ENCODE measurements around the gene DUOX2.

The DUOX2 gene

GRCh38 chr15:45120081-45120972, 6.4 kb upstream of the DUOX2 start:
- Histone ChIP-seq H3K9me3 (ENCODE audit: control insufficient read depth in 5 of 5, low read length in 5 of 5) (no peaks in the 10 kb centered on the region), H3K27me3 (ENCODE audit: control insufficient read depth in 5 of 5, insufficient read depth in 4 of 5, low read length in 5 of 5) (peaks cover 23 to 55% (median 39%) of the 10 kb centered on the region in 5 donors), H3K4me3 (ENCODE audit: low read depth in 1 of 5, low read length in 5 of 5) (no peak overlapping the region), H3K9ac (ENCODE audit: low read length in 5 of 5) (no peak overlapping the region), H3K27ac (ENCODE audit: low read depth, low read length) (no peak overlapping the region), H3K36me3 (ENCODE audit: control insufficient read depth in 5 of 5, insufficient read depth in 5 of 5, low read length in 5 of 5) (no peaks in the 10 kb centered on the region), H3K4me1 (ENCODE audit: control insufficient read depth in 5 of 5, insufficient read depth in 5 of 5, low read length in 5 of 5) (peaks cover 1 to 19% (median 16%) of the 10 kb centered on the region in 5 donors)

GRCh38 chr15:45118996-45119395, 5.0 kb upstream of the DUOX2 start:
- Histone ChIP-seq H3K27me3 (ENCODE audit: control insufficient read depth in 5 of 5, insufficient read depth in 4 of 5, low read length in 5 of 5) (peaks cover 34 to 65% (median 52%) of the 10 kb centered on the region in 5 donors), H3K27ac (ENCODE audit: low read depth, low read length) (no peak overlapping the region), H3K9ac (ENCODE audit: low read length in 5 of 5) (no peak overlapping the region), H3K36me3 (ENCODE audit: control insufficient read depth in 5 of 5, insufficient read depth in 5 of 5, low read length in 5 of 5) (no peaks in the 10 kb centered on the region), H3K9me3 (ENCODE audit: control insufficient read depth in 5 of 5, low read length in 5 of 5) (no peaks in the 10 kb centered on the region), H3K4me1 (ENCODE audit: control insufficient read depth in 5 of 5, insufficient read depth in 5 of 5, low read length in 5 of 5) (peaks cover 1 to 26% (median 20%) of the 10 kb centered on the region in 5 donors), H3K4me3 (ENCODE audit: low read depth in 1 of 5, low read length in 5 of 5) (no peak overlapping the region)

GRCh38 chr15:45118131-45118588, 4.2 kb upstream of the DUOX2 start:
- Histone ChIP-seq H3K9me3 (ENCODE audit: control insufficient read depth in 5 of 5, low read length in 5 of 5) (no peaks in the 10 kb centered on the region), H3K36me3 (ENCODE audit: control insufficient read depth in 5 of 5, insufficient read depth in 5 of 5, low read length in 5 of 5) (no peaks in the 10 kb centered on the region), H3K9ac (ENCODE audit: low read length in 5 of 5) (peak overlapping the region in 2 of 5 donors; percentile 10 to 37)

GRCh38 chr15:45117308-45118130, 3.5 kb upstream of the DUOX2 start:
- H3K4me1 ChIP-seq (ENCODE audit: control insufficient read depth in 5 of 5, insufficient read depth in 5 of 5, low read length in 5 of 5): peaks cover 1 to 31% (median 27%) of the 10 kb centered on the region in 5 donors
- no peaks in the 10 kb centered on the region for H3K9me3 ChIP-seq (ENCODE audit: control insufficient read depth in 5 of 5, low read length in 5 of 5)
- H3K27me3 ChIP-seq (ENCODE audit: control insufficient read depth in 5 of 5, insufficient read depth in 4 of 5, low read length in 5 of 5): peaks cover 49 to 79% (median 67%) of the 10 kb centered on the region in 5 donors
- H3K36me3 ChIP-seq (ENCODE audit: control insufficient read depth in 5 of 5, insufficient read depth in 5 of 5, low read length in 5 of 5): no peaks in the 10 kb centered on the region
- H3K9ac ChIP-seq (ENCODE audit: low read length in 5 of 5): peak overlapping the region in 2 of 5 donors; percentile 10 to 37
- no peak overlapping the region for H3K27ac ChIP-seq (ENCODE audit: low read depth, low read length)
- peak overlapping the region; percentile 36 to 54 (median 42) for H3K4me3 ChIP-seq (ENCODE audit: low read depth in 1 of 5, low read length in 5 of 5)

More at GRCh38 chr15:45118131-45118588, 4.2 kb upstream of the DUOX2 start:
- Histone ChIP-seq H3K4me3 (ENCODE audit: low read depth in 1 of 5, low read length in 5 of 5) (peak overlapping the region; percentile 36 to 54 (median 42)), H3K4me1 (ENCODE audit: control insufficient read depth in 5 of 5, insufficient read depth in 5 of 5, low read length in 5 of 5) (peaks cover 1 to 26% (median 22%) of the 10 kb centered on the region in 5 donors), H3K27ac (ENCODE audit: low read depth, low read length) (no peak overlapping the region), H3K27me3 (ENCODE audit: control insufficient read depth in 5 of 5, insufficient read depth in 4 of 5, low read length in 5 of 5) (peaks cover 43 to 73% (median 60%) of the 10 kb centered on the region in 5 donors)

GRCh38 chr15:45116482-45117307, 2.7 kb upstream of the DUOX2 start:
- H3K27me3 ChIP-seq (ENCODE audit: control insufficient read depth in 5 of 5, insufficient read depth in 4 of 5, low read length in 5 of 5): peaks cover 52 to 83% (median 73%) of the 10 kb centered on the region in 5 donors
- peak overlapping the region in 2 of 5 donors; percentile 5 to 36 for H3K4me3 ChIP-seq (ENCODE audit: low read depth in 1 of 5, low read length in 5 of 5)
- H3K4me1 ChIP-seq (ENCODE audit: control insufficient read depth in 5 of 5, insufficient read depth in 5 of 5, low read length in 5 of 5): peaks cover 1 to 36% (median 35%) of the 10 kb centered on the region in 5 donors
- no peaks in the 10 kb centered on the region for H3K9me3 ChIP-seq (ENCODE audit: control insufficient read depth in 5 of 5, low read length in 5 of 5)
- no peak overlapping the region for H3K27ac ChIP-seq (ENCODE audit: low read depth, low read length)
- no peaks in the 10 kb centered on the region for H3K36me3 ChIP-seq (ENCODE audit: control insufficient read depth in 5 of 5, insufficient read depth in 5 of 5, low read length in 5 of 5)
- no peak overlapping the region for H3K9ac ChIP-seq (ENCODE audit: low read length in 5 of 5)

GRCh38 chr15:45116006-45116481, 2.1 kb upstream of the DUOX2 start:
- H3K36me3 ChIP-seq (ENCODE audit: control insufficient read depth in 5 of 5, insufficient read depth in 5 of 5, low read length in 5 of 5): no peaks in the 10 kb centered on the region

GRCh38 chr15:45115312-45115820, 1.4 kb upstream of the DUOX2 start:
- Histone ChIP-seq H3K4me1 (ENCODE audit: control insufficient read depth in 5 of 5, insufficient read depth in 5 of 5, low read length in 5 of 5) (peaks cover 1 to 36% (median 35%) of the 10 kb centered on the region in 5 donors), H3K4me3 (ENCODE audit: low read depth in 1 of 5, low read length in 5 of 5) (no peak overlapping the region), H3K36me3 (ENCODE audit: control insufficient read depth in 5 of 5, insufficient read depth in 5 of 5, low read length in 5 of 5) (no peaks in the 10 kb centered on the region), H3K9me3 (ENCODE audit: control insufficient read depth in 5 of 5, low read length in 5 of 5) (no peaks in the 10 kb centered on the region), H3K27ac (ENCODE audit: low read depth, low read length) (no peak overlapping the region), H3K9ac (ENCODE audit: low read length in 5 of 5) (no peak overlapping the region), H3K27me3 (ENCODE audit: control insufficient read depth in 5 of 5, insufficient read depth in 4 of 5, low read length in 5 of 5) (peaks cover 54 to 75% (median 73%) of the 10 kb centered on the region in 5 donors)

More at GRCh38 chr15:45116006-45116481, 2.1 kb upstream of the DUOX2 start:
- Histone ChIP-seq H3K27me3 (ENCODE audit: control insufficient read depth in 5 of 5, insufficient read depth in 4 of 5, low read length in 5 of 5) (peaks cover 54 to 80% (median 71%) of the 10 kb centered on the region in 5 donors), H3K9me3 (ENCODE audit: control insufficient read depth in 5 of 5, low read length in 5 of 5) (no peaks in the 10 kb centered on the region), H3K4me3 (ENCODE audit: low read depth in 1 of 5, low read length in 5 of 5) (no peak overlapping the region), H3K4me1 (ENCODE audit: control insufficient read depth in 5 of 5, insufficient read depth in 5 of 5, low read length in 5 of 5) (peaks cover 1 to 36% (median 35%) of the 10 kb centered on the region in 5 donors), H3K27ac (ENCODE audit: low read depth, low read length) (no peak overlapping the region), H3K9ac (ENCODE audit: low read length in 5 of 5) (no peak overlapping the region)

GRCh38 chr15:45114751-45115085, 746 bp upstream of the DUOX2 start:
- H3K27ac ChIP-seq (ENCODE audit: low read depth, low read length): no peak overlapping the region
- H3K4me1 ChIP-seq (ENCODE audit: control insufficient read depth in 5 of 5, insufficient read depth in 5 of 5, low read length in 5 of 5): peaks cover 1 to 36% (median 35%) of the 10 kb centered on the region in 5 donors
- no peaks in the 10 kb centered on the region for H3K9me3 ChIP-seq (ENCODE audit: control insufficient read depth in 5 of 5, low read length in 5 of 5)
- H3K27me3 ChIP-seq (ENCODE audit: control insufficient read depth in 5 of 5, insufficient read depth in 4 of 5, low read length in 5 of 5): peaks cover 60 to 80% (median 75%) of the 10 kb centered on the region in 5 donors
- no peaks in the 10 kb centered on the region for H3K36me3 ChIP-seq (ENCODE audit: control insufficient read depth in 5 of 5, insufficient read depth in 5 of 5, low read length in 5 of 5)
- no peak overlapping the region for H3K4me3 ChIP-seq (ENCODE audit: low read depth in 1 of 5, low read length in 5 of 5)
- H3K9ac ChIP-seq (ENCODE audit: low read length in 5 of 5): no peak overlapping the region

- Histone ChIP-seq H3K4me3 (ENCODE audit: low read depth in 1 of 5, low read length in 5 of 5) (no peak overlapping the region), H3K9ac (ENCODE audit: low read length in 5 of 5) (no peak overlapping the region), H3K4me1 (ENCODE audit: control insufficient read depth in 5 of 5, insufficient read depth in 5 of 5, low read length in 5 of 5) (peaks cover 1 to 36% (median 35%) of the 10 kb centered on the region in 5 donors), H3K27me3 (ENCODE audit: control insufficient read depth in 5 of 5, insufficient read depth in 4 of 5, low read length in 5 of 5) (peaks cover 63 to 84% (median 81%) of the 10 kb centered on the region in 5 donors), H3K36me3 (ENCODE audit: control insufficient read depth in 5 of 5, insufficient read depth in 5 of 5, low read length in 5 of 5) (no peaks in the 10 kb centered on the region), H3K27ac (ENCODE audit: low read depth, low read length) (no peak overlapping the region), H3K9me3 (ENCODE audit: control insufficient read depth in 5 of 5, low read length in 5 of 5) (no peaks in the 10 kb centered on the region)
These were observed 487 bp downstream of the DUOX2 start for GRCh38 chr15:45113380-45113990.

Data from subcutaneous abdominal adipose tissue (tissue), 5 donors.